GM13976 (cell line): Measurements from ENCODE around the gene NOC2L.
"Not testable (repeated sequence)": the region's sequence is repeated elsewhere in the genome, so short reads cannot be mapped to it uniquely, and the experiment has no call there.

Source experiments
- DNase-seq: peaks from one replicate; pipeline ENCODE4 v3.0.0; 2012; ENCODE audit warnings: low spot score
- CTCF ChIP-seq: IDR thresholded peaks from 2 replicates; pipeline ENCODE4 v1.5.1; 2012; ENCODE audit warnings: borderline replicate concordance, mild to moderate bottlenecking; ENCODE audit not compliant: insufficient read depth; ENCODE audit errors: extremely low read depth, missing control alignments, control extremely low read depth
- in situ Hi-C: fragments of 300-500 bp; cut with MboI; formaldehyde crosslinking; loops from one replicate; pipeline ENCODE4 v1.12.0; 2022; ENCODE audit warnings: low sequenced_read_pairs, mixed read lengths, inconsistent platforms; ENCODE audit not compliant: unreplicated experiment

Gene NOC2L

DNA sequence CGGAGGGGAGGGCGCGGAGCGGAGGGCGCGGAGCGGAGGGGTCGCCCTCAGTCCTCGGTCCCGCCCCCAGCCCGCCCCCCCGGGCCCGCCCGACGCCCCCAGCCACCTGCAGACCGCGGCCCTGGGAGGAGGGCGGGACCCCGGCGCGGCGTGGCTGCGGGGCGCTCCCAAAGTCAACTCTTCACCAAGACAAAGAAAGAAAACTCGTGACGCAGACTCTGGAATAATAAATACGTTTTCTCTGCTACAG is 39.6 kb upstream of the NOC2L start:
- DNase-seq = no peak
- in situ Hi-C loops = no loop called here
- no peak for TF ChIP-seq CTCF

DNA sequence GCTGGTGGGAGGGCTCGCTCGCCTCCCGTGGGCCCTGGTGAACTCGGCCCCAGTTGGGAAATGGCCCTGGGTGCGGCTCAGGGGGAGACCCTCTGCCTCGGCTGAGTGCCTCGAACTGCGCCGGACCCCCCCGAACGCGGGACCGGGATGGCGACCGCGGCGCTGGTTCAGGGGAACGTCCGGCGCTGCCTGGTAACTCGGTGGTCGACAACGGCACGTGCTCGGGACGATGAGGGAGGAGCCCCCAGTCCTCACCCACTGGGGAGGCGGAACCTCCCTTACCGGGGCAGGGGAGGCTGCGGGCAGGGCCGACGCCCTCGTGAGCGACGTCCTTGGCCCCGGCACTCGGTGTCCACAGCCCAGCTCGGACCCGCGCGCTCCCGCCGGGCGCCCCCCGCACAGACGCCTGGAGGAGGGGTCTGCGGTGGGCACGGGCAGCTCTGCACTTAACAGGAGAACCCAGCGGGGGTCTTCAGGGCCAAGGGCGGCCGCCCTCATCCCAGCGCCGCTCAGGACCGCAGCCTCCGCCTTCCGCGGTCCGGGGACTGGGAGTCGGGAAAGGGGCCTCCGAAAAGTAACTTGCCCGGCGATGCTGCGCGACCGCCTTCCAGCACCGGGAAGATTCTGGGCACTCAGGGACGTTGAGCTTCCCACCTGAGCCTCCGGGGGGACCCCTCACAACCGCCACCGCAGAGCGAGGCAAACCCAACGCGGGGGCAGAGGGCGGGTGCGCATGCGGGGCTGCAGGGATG is 39.1 kb upstream of the NOC2L start:
- in situ Hi-C loops = no loop called here
- no peak for TF ChIP-seq CTCF
- no peak for DNase-seq

DNA sequence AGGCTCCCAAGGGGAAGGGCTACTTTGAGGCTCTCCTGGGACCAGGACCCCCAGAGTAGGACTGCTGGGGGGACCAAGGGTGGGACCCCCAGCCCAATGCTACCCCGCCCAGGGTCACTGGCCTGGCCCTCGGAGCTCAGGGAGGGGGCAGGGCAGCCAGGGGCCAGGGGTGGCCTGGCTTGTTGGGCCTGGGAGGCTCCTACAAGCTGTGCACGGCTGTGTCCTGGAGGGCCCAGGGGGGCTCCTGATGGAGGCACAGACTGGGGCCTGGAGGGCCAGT is 38.6 kb upstream of the NOC2L start:
- in situ Hi-C loops = no loop called here
- TF ChIP-seq CTCF = no peak
- no peak for DNase-seq

DNA sequence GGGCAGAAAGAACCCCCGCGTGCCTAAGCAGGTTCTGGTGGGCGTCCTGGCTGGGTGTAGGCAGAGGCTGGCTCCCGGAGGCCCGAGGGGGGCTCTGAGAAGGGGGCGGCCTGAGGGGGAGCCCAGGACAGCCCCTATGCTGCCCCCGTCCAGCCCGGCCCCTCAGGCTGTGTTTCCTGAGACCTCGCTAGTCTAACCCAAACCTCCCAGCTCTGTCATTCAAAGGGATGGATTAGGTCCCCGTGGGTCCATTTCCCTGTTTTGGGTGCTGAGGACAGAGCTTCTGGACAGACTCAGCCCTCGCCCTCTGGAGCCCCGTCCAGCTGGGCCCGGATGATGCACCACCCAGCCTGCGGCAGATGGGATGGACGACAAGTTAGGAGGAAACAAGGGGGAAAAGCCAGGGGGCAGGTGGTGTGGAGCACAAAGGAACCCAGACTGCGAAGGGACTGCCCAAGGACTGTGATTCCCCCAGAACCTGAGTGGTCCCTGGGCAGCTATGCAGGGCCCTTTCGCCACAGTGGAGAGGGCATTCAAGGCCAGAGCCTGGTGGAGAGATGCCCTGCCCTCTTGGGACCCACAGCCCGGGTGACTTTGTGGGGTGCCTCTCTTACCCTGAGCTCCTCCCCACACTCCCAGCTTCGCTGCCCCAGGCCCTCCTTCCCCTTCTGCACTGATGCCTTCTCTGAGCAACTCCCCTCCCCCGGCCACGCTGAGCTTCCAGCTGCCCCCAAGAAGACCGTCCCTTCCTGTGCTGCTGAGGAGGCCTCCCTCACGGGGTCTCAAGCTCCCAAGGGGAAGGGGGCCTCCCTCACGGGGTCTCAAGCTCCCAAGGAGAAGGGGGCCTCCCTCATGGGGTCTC is 38.0 kb upstream of the NOC2L start:
- TF ChIP-seq CTCF = no peak
- in situ Hi-C loops = no loop called here
- no peak for DNase-seq

DNA sequence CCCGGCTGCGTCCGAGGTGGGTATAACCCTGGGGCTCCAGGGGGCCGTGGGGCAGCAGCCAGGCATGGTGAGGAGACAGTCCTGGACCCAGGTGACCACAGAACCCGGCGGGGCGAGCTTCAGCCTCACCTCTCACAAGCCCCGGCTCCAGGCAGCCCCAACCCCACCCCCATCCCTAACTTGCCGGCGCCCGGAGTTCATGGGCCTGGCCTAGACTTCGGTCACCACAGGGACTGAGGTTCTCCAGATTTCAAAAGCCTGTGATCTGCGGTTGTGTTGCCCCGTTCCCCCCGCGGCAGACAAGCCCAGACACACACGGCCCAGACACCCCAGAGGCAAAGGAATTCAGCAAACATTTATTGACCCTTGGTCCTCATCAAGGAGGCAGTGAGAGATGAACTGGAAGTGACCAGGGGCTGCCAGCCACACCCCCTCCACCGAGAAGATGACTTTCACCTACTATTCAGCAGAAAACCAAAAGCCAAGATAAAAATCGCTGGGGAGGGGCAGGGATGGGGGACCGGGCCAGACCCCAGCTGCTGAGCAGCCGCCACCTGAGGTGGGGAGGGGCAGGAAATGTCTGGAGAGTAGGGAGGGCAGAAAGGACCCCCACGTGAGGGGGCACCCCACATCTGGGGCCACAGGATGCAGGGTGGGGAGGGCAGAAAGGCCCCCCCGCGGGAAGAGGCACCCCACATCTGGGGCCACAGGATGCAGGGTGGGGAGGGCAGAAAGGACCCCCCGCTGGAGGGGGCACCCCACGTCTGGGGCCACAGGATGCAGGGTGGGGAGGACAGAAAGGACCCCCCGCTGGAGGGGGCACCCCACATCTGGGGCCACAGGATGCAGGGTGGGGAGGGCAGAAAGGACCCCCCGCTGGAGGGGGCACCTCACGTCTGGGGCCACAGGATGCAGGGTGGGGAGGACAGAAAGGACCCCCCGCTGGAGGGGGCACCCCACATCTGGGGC is 36.9 kb upstream of the NOC2L start:
- in situ Hi-C loops = no loop called here
- no peak for TF ChIP-seq CTCF
- no peak for DNase-seq

GRCh38 chr1:994546-994945 is 35.5 kb upstream of the NOC2L start:
- in situ Hi-C loops, DNase-seq: not testable (repeated sequence)
